BE2C (cell line): ENCODE measurements around the gene BANF1.

ENCODE experiments used
- DNase-seq: peaks from one replicate; pipeline ENCODE4 v3.0.0-alpha.2; 2020
- H3K27me3 ChIP-seq: fragments of 250-450 bp; sonication (Bioruptor Pico); 2 replicates; pipeline ENCODE4 v1.5.1; 2020; ENCODE audit warnings: mild to moderate bottlenecking
- H3K36me3 ChIP-seq: fragments of 250-450 bp; sonication (Bioruptor Pico); 2 replicates; pipeline ENCODE4 v1.5.1; 2020; ENCODE audit warnings: mild to moderate bottlenecking
- H3K4me1 ChIP-seq: fragments of 250-450 bp; sonication (Bioruptor Pico); 2 replicates; pipeline ENCODE4 v1.5.1; 2020
- H3K4me3 ChIP-seq: 2 replicates; pipeline ENCODE4 v1.5.1; 2011; ENCODE audit warnings: low read depth, low read length
- H3K9me3 ChIP-seq: fragments of 250-450 bp; sonication (Bioruptor Pico); 2 replicates; pipeline ENCODE4 v1.5.1; 2020
- CTCF ChIP-seq: IDR thresholded peaks from 2 replicates; pipeline ENCODE4 v1.5.1; 2012; ENCODE audit warnings: mild to moderate bottlenecking, low read depth, low read length

Gene BANF1

GRCh38 chr11:66037327-66037726 is 35.0 kb downstream of the BANF1 start:
- no peak for DNase-seq
- TF ChIP-seq CTCF, result no peak
- no peaks in the 10 kb centered on the region for H3K36me3 ChIP-seq
- H3K9me3 ChIP-seq, result no peaks in the 10 kb centered on the region
- no peak overlapping the region for H3K4me3 ChIP-seq
- H3K27me3 ChIP-seq, result no peaks in the 10 kb centered on the region; the same call in 1 of the 2 replicates
- no peaks in the 10 kb centered on the region for H3K4me1 ChIP-seq

- Histone ChIP-seq H3K4me1 (no peaks in the 10 kb centered on the region), H3K9me3 (no peaks in the 10 kb centered on the region), H3K36me3 (no peaks in the 10 kb centered on the region), H3K27me3 (no peaks in the 10 kb centered on the region; the same call in 1 of the 2 replicates), H3K4me3 (no peak overlapping the region)
- DNase-seq, result no peak
- TF ChIP-seq CTCF, result no peak
These were observed 37.5 kb downstream of the BANF1 start for GRCh38 chr11:66039765-66040164.

GRCh38 chr11:66042227-66042995 is 40.1 kb downstream of the BANF1 start:
- Histone ChIP-seq H3K36me3 (no peaks in the 10 kb centered on the region), H3K9me3 (no peaks in the 10 kb centered on the region), H3K4me3 (no peak overlapping the region), H3K27me3 (no peaks in the 10 kb centered on the region), H3K4me1 (no peaks in the 10 kb centered on the region)
- TF ChIP-seq CTCF, result no peak
- DNase-seq, result no peak

GRCh38 chr11:66042996-66043906 is 40.9 kb downstream of the BANF1 start:
- no peak for TF ChIP-seq CTCF
- Histone ChIP-seq H3K9me3 (no peaks in the 10 kb centered on the region), H3K4me3 (no peak overlapping the region), H3K4me1 (no peaks in the 10 kb centered on the region), H3K36me3 (no peaks in the 10 kb centered on the region), H3K27me3 (no peaks in the 10 kb centered on the region)
- DNase-seq, result no peak

GRCh38 chr11:66044757-66045156 is 42.5 kb downstream of the BANF1 start:
- H3K9me3 ChIP-seq, result no peaks in the 10 kb centered on the region
- no peak overlapping the region for H3K4me3 ChIP-seq
- H3K36me3 ChIP-seq, result no peaks in the 10 kb centered on the region
- H3K4me1 ChIP-seq, result no peaks in the 10 kb centered on the region
- TF ChIP-seq CTCF, result no peak
- DNase-seq, result no peak
- no peaks in the 10 kb centered on the region for H3K27me3 ChIP-seq

GRCh38 chr11:66045177-66045639 is 42.9 kb downstream of the BANF1 start:
- peak; percentile 87 for DNase-seq
- peak; percentile 97 for TF ChIP-seq CTCF
- Histone ChIP-seq H3K4me3 (no peak overlapping the region), H3K4me1 (no peaks in the 10 kb centered on the region), H3K36me3 (no peaks in the 10 kb centered on the region), H3K9me3 (no peaks in the 10 kb centered on the region), H3K27me3 (no peaks in the 10 kb centered on the region)
